Stimulated activated CD4-positive, alpha-beta T cell treated with anti-CD3 and anti-CD28 coated beads, Interleukin-12 subunit alpha, Interleukin-12 subunit beta, amount 100 ng/mL, for 4 hours (primary cell): ENCODE measurements around the gene TRIM5.
"Not testable (repeated sequence)": the region's sequence is repeated elsewhere in the genome, so short reads cannot be mapped to it uniquely, and the experiment has no call there.

Source experiments
- DNase-seq: peaks from one replicate; pipeline ENCODE4 v3.0.0-alpha.2; 2020

Gene TRIM5, protein sequence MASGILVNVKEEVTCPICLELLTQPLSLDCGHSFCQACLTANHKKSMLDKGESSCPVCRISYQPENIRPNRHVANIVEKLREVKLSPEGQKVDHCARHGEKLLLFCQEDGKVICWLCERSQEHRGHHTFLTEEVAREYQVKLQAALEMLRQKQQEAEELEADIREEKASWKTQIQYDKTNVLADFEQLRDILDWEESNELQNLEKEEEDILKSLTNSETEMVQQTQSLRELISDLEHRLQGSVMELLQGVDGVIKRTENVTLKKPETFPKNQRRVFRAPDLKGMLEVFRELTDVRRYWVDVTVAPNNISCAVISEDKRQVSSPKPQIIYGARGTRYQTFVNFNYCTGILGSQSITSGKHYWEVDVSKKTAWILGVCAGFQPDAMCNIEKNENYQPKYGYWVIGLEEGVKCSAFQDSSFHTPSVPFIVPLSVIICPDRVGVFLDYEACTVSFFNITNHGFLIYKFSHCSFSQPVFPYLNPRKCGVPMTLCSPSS

DNA sequence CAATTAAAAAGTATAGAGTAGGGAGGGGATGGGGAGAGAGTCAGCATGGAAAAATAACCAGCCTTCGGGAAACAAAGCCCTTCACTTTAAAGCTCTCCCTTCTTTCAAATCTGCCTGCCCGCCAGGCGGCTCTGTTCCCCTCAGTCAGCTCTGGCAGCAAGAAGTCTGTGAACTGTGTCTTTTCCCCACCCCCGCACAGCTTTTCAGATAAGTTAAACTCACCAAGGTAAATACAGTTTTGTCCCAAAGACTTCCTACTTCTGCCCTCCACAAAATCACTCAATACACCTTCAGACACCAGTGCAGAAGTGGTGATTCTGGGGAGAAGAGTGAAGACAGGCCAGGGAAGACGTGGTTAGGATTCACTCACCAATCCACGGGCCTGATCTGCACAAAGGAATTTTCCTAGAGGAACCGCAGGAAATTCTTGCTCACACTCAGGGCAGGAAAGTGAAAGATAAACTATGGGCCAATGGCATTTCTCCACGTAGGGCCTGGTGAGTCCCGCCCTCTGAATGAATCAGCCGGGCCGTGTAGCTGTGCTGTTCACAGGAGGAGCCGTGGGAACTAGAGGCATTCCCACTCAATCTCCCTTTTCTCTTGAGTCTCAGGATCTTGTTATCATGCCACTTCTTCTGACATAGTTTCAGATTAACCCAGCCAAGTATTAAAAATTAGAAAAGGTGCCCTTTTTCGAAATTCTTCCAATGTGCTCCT is at the start of gene TRIM5:
Gene TRIM5, minus strand, starts transcription at position 429 of the 717 bp plus-strand sequence. CDS start 4,897 bp downstream, outside the sequence.
- peak; percentile 67 for DNase-seq

DNA sequence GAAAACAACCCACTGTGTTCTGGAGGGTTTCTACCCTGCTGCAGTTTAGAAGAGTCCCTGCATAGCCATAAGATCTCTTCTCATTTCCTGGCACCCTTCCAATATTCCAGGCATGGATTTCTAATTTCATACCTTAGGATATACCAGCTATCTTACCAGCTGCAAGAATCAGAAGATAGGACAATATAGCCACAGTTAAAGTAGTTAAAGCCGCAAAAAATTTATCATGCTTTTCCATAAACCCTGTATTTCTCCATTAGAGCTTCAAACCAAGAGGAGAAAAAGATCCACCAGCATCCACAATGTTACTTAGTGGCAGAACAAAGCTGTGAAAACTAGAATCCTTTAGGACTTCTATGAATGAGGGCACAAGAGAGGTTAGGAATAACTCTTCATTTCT is 42.8 kb upstream of the TRIM5 start:
- no peak for DNase-seq

DNA sequence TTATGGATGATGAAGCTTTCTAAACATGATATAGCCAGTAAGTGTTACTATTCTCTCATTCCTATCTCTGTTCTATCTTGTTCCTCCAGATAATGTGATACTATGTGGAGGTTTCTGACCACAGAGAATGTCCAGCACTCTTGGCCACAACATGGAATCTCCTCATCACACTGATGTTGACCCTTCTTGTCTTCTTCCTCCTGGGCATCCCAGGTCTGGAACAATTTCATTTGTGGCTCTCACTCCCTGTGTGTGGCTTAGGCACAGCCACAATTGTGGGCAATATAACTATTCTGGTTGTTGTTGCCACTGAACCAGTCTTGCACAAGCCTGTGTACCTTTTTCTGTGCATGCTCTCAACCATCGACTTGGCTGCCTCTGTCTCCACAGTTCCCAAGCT is 41.5 kb upstream of the TRIM5 start:
- DNase-seq: no peak

DNA sequence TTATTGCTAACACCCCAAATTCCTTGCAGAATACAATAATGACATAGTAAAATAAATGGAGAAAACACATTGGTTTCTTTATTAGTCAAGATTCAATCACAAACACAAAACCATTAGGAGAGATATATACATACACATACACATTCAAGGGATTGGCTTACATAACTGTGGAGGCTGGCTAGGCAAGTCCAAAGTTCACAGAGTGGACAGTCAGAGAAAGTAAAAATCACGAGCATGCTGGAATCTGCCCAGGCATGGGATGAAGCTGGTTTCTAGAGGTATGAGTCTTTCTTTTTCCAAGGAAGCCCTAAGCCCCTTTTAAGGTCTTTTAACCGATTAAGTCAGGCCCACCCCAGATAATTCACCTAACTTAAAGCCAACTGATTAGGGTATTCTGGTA is 37.7 kb upstream of the TRIM5 start:
- DNase-seq: no peak

DNA sequence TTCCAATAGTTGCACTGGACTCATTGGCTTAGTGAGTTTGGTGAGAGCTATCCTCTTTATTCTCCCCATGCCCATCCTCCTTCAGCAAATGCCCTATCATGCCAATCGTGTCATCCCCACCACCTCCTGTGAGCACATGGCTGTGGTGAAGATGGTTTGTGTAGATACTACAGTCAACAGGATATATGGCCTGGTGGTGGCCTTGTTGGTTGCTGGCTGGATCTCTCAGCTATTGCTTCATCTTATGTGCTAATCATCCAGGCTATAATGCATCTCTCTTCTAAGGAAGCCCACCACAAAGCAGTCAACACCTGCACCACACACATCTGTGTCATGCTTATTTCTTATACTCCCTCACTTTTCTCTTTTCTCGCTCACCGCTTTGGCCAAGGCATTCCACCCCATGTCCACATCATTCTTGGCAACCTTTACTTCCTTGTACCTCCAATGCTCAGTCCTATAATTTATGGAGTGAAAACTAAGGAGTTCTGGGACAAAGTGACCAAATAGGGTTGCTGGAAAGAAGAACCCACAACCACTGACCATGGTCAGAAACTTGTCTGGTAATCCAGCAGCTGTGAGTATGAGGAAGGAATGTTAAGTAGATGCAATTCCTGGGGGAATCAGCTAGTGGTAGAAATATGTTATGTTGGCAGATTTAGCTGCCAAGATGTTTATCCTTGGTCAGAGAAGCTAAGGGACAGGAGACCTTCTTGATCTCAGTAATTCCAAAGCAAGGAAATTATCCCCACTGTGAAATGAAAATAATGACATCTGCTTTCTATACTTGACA is 35.0 kb upstream of the TRIM5 start:
- no peak for DNase-seq

DNA sequence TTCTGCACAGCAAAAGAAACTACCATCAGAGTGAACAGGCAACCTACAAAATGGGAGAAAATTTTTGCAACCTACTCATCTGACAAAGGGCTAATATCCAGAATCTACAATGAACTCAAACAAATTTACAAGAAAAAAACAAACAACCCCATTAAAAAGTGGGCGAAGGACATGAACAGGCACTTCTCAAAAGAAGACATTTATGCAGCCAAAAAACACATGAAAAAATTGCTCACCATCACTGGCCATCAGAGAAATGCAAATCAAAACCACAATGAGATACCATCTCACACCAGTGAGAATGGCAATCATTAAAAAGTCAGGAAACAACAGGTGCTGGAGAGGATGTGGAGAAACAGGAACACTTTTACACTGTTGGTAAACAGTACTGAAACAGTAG is 31.6 kb upstream of the TRIM5 start:
- DNase-seq: not testable (repeated sequence)

DNA sequence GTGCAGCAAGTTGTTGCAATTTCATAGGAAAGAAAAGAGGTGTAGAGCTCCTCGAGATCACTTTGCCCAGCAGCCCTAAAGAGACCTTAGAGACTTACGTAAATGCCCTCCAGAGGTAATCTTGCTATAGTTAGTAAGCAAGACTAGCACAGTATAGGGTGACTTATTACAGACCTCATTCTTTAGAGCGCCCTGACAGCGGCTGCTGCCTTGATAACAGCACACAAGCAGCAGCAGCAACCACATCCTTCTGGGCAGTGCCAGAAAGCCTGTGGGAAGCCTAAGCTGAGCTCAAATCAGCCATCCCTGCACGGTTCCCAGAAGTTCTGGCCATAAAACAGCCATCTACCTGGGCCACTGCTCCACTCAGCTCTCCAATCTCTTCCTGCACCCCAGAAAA is 28.8 kb upstream of the TRIM5 start:
- DNase-seq: no peak

DNA sequence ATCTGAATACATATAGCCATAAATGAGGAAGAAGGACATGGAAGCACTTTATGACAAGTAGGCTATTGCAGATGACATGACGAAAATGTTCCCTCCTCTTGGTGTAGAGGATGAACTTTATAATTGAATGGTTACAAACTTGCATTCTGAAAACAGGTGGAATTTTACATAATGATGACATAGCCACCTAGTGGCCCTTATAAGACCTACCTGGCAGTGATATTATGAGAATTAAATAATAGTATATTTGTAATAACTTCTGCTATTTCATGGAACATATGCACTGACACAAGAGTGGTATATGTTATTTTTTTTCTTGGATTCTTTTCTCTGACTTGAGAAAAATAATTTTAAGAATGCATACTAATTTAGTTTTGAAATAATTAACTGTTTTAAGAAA is 27.6 kb upstream of the TRIM5 start:
- DNase-seq: no peak

DNA sequence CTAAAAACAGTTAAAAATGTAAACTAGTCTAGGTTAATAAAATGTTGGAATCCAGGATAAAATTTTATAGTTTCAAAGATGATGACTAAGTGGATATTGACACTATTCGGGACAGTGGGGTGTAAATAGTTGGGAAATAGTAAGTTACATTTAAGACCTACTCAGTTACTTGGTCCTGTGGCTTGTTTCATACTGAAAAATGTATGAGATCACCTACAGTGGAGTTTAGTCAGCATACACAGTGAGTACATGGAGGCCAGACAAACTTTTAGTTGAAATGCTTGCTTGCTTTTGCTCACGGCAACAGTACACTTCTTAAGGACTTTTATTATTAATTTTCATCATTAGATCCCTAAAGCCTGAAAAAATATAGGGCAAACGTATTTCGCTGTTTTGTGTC is 20.8 kb upstream of the TRIM5 start:
- DNase-seq: no peak

DNA sequence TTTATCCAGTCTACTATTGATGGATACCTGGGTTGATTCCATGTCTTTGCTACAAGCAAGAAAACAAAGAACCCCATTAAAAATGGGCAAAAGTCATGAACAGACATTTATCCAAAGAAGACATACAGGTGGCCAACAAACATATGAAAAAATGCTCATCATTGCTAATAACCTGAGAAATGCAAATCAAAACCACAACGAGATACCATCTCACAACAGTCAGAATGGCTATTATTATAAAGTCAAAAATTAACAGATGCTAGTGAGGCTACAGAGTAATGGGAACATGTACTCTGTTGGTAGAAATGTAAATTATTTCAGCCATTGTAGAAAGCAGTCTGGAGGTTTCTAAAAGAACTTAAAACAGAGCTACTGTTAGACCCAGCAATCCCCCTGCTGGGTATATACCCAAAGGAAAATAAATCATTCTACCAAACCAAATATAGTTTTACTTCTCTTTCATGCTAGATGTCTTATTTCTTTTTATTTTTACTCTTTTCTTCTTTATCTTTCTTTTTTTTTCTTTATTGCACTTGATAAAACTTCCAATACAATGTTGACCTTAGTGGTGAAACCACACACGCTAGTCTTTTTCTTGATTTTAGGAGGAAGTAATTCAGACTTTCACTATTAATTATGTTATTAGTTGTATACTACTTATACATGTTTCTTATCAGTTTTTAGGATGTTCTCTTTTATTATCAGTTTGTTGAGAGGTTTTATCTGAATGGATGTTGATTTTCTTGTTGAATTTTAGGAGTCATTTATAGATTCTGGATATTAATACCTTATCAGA is 19.1 kb upstream of the TRIM5 start:
- no peak for DNase-seq

DNA sequence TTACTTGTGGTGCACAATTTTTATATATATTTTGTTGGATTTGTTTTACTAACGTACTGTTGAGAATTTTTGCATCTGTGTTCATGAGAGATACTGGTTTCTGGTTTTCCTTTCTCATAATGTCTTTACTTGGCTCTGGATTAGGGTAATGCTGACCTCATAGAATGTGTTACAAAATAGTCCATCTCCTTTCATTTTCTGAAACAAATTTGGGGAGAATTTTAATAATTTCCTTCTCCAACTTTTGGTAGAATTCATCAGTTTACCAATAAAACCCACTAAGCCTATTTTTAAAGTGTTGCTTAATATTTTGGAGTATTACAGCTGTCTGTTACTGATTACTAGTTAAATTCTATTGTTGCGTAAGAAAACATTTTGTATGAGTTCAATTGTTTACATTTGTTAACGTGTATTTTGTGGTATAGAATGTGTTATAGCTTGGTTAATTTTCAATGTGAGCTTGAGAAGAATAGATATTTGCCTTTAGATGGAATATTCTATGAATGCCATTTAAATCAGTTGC is 16.2 kb upstream of the TRIM5 start:
- DNase-seq: no peak

DNA sequence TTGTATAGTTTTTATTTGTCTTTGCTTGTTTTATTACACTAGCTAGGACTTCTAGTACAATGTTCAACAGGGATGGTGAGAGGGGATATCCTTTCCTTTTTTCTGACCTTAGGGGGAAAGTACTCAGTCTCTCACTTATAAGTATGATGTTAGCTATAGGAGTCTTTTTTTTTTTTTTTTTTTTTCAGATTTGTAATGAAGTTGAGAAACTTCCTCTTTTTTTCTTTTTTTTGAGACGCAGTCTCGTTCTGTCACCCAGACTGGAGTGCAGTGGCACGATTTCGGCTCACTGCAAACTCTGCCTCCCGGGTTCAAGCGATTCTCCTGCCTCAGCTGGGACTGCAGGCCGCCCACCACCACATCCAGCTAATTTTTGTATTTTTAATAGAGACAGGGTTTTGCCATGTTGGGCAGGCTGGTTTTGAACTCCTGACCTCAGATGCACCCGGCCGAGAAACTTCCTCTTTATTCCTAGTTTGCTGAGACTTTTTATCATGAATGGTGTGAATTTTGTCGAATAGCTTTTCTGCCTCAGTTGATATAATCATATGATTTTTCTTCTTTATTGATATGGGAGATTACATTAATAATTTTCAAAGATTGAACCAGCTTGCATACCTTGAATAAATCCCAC is 15.7 kb upstream of the TRIM5 start:
- no peak for DNase-seq

DNA sequence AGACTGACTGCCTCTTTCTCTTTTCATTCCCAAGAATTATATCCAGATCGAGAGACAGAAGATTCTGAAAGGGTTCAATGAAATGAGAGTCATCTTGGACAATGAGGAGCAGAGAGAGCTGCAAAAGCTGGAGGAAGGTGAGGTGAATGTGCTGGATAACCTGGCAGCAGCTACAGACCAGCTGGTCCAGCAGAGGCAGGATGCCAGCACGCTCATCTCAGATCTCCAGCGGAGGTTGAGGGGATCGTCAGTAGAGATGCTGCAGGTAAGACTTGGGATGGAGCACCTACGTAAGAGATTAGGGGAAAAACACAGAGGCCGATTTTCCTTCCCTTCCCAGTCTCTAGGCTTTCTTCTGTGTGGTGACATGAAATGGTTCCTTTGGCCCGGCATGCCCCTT is 13.4 kb upstream of the TRIM5 start:
- DNase-seq: no peak

DNA sequence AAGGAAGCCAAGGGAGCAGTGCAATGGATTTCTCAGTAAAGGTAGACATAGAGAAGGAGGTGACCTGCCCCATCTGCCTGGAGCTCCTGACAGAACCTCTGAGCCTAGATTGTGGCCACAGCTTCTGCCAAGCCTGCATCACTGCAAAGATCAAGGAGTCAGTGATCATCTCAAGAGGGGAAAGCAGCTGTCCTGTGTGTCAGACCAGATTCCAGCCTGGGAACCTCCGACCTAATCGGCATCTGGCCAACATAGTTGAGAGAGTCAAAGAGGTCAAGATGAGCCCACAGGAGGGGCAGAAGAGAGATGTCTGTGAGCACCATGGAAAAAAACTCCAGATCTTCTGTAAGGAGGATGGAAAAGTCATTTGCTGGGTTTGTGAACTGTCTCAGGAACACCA is 11.3 kb upstream of the TRIM5 start:
- DNase-seq: no peak

DNA sequence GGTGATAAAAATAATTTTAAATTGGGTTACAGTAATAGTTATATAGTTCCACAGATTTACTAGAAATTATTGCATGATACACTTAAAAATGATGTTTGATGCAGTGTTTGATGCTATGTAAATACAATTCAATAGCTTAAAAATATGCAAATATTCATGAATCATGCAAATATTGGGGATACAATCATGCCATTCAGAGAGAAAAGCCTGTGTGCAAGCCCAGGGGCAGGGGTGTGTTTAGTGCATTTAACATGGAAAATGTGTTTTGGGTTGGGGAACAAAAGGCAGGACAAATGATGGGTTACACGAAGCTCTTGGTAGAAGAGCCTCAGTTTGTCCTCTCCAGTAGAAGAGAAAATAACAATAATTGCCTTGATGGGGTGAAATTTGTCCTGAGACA is 10.7 kb upstream of the TRIM5 start:
- no peak for DNase-seq

DNA sequence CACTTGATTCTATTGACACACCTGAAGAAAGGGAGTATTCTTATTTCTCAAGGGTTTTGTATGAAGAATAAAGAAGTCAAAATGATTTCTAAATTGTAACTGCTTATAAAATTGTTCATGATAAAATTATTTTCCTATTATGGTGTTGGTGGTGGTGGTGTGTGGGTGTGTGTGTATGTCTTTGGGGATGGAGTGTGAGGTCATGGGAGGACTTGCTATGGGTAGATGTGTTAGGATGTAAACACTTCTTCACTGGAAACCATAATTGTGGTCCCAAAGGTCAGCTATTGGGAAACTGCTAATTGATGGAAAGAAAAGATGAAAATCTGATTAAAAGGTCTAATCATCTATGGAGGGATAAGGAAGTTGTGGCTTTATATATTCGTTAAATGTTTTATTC is 9.8 kb upstream of the TRIM5 start:
- DNase-seq: no peak

DNA sequence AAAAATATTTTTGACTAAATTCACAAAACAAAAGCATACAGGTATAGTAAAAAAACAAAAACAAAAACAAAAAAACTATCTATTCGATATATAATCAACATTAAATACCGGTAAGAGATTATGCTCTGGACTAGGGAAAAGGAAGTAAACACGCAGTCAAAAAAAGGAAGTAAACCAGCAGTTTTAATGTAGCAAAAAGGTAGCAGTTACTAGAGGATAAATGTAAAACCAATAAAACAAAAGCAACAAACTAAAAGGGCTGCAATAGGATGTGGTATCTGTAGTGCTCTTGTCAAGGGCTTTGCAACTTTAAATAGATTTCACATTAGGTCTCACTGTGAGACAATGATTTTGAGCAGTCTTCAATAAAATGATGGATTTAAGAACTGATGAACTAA is 7.1 kb upstream of the TRIM5 start:
- no peak for DNase-seq

DNA sequence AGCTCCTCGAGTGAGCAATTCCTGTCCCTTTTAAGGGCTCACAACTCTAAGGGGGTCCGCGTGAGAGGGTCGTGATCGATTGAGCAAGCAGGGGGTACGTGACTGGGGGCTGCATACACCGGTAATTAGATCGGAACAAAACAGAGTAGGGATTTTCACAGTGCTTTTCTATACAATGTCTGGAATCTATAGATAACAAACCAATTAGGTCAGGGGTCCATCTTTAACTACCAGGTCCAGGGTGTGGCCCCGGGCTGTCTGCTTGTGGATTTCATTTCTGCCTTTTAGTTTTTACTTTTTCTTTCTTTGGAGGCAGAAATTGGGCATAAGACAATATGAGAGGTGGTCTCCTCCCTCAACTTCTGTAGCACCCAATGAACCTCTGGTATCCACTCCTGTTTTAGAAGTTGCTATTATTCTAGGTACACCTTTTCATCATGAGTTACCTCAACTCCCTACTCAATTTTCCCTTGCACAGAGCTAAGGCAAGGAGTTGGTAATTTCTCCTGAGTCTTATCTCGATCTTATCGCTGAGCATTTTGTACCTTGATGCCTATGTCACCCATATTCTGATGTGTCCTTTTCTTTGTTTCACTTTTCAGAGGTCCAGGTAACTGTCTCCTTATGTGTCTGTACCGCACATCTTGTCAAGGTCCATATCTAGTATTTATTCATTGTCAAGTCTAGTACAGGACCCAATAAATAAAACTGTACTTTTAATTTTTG is 6.5 kb upstream of the TRIM5 start:
- DNase-seq: not testable (repeated sequence)

DNA sequence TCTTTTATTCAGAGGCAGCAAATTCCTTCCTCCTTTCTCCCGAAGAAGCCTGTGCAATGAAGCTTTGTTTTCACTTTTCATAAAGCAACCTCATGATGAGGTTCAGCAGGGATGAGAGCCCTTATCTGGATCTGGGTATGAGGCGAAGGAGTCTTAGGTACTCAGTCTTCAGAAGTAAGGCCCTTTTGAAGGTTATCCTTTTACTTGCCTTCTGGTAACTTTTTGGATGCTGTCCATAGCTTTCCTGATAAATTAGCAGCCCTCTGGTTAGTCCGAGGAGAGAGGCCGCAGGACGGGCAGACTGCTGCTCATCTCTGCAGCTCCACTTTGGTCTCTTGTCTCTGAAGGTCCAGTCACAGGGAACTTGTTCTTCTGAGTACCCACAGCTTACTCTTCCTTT is 5.9 kb upstream of the TRIM5 start:
- DNase-seq: no peak

DNA sequence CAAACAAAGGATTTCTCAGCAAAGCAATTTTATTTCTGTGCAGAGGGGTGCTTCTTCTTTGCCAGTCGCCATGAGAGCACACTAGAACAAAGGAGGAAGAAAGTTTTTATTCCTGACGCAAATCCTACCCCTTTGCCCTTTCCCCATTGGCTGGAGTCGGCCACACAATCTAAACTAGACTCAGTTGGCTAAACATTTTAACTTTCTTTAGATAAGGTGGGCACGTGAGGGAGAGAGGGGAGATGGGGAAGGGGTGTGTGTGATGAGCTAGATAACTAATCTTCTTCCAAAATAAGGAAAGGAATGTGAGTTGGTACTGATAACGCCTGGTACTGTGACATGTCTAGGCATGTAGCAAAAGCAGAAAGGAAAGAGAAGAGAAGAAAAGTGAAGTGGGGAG is 5.3 kb upstream of the TRIM5 start:
- DNase-seq: no peak

DNA sequence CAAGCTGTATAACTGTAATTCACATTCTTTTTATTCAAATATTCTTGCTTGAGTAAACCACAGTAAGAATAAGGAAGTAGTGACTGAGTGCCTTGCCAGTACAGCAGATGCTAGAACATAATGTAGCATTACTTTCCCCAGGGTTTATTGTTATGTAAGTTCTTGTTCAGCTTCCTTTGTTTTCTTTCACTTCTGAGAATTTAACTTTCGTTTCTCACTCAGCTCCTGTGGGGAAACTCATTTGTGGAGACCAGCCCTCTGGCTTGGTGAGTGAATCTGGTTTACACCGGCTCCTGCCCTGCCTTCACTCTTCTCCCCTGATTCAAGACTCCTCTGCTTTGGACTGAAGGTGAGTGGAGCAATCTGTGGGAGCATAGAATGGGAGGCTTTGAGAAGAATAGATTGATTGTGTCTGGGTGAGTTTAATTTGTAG is 4.7 kb upstream of the TRIM5 start, which contains the start of gene TRIM22:
Gene TRIM22, plus strand, starts transcription at position 240 of the 433 bp plus-strand sequence. CDS start 6,443 bp downstream, outside the sequence.
- peak; percentile 30 for DNase-seq
